Uterus (tissue), 2 donors: ENCODE measurements around the gene CELA3B.

Source experiments
- POLR2A ChIP-seq, 2 donors: fragments of 450-650 bp; IDR thresholded peaks; one replicate each; pipeline ENCODE4 v1.6.1; 2016; ENCODE audit warnings: antibody characterized with exemption in 2 of 2, mild to moderate bottlenecking in 1 of 2, moderate library complexity in 1 of 2
- TF ChIP-seq, protein P1 (sequence below), 4 experiments: fragments of 200-600 bp in 2 of 4; fragments of 450-650 bp in 2 of 4; sonication (generic) in 2 of 4; IDR thresholded peaks; one replicate each; pipeline ENCODE4 v1.5.1; 2016 to 2019; ENCODE audit warnings: antibody characterized with exemption in 4 of 4, mild to moderate bottlenecking in 2 of 4, moderate library complexity in 1 of 4

- TF ChIP-seq POLR2A (IDR thresholded peaks at IDR 0.05), result no peak
- TF ChIP-seq, protein P1, sequence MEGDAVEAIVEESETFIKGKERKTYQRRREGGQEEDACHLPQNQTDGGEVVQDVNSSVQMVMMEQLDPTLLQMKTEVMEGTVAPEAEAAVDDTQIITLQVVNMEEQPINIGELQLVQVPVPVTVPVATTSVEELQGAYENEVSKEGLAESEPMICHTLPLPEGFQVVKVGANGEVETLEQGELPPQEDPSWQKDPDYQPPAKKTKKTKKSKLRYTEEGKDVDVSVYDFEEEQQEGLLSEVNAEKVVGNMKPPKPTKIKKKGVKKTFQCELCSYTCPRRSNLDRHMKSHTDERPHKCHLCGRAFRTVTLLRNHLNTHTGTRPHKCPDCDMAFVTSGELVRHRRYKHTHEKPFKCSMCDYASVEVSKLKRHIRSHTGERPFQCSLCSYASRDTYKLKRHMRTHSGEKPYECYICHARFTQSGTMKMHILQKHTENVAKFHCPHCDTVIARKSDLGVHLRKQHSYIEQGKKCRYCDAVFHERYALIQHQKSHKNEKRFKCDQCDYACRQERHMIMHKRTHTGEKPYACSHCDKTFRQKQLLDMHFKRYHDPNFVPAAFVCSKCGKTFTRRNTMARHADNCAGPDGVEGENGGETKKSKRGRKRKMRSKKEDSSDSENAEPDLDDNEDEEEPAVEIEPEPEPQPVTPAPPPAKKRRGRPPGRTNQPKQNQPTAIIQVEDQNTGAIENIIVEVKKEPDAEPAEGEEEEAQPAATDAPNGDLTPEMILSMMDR (IDR thresholded peaks at IDR 0.05), result no peak
Observed at GRCh38 chr1:21937034-21937371, 39.8 kb upstream of the CELA3B start, which contains the start of gene HSPG2.
